Measurements from ENCODE around the gene NHERF2.
A peak's percentile ranks its signal among the peaks of the same experiment; 100 is the strongest.

The NHERF2 gene

GRCh38 chr16:2026461-2027023, at the start of gene NHERF2:
NHERF2 (plus strand) TSS chr16:2026902; CDS start chr16:2027006, 104 bp downstream.
- no peak for DNase-seq

GRCh38 chr16:1976951-1977874, 49.5 kb upstream of the NHERF2 start:
- no peak for DNase-seq

GRCh38 chr16:1977875-1978268, 48.8 kb upstream of the NHERF2 start:
- no peak for DNase-seq

GRCh38 chr16:1978476-1979120, 48.1 kb upstream of the NHERF2 start:
- DNase-seq = no peak

- DNase-seq = peak; percentile 75
These were observed 47.3 kb upstream of the NHERF2 start for GRCh38 chr16:1979271-1980029.

GRCh38 chr16:1980030-1980769, 46.5 kb upstream of the NHERF2 start:
- no peak for DNase-seq

GRCh38 chr16:1980770-1981087, 46.0 kb upstream of the NHERF2 start:
- DNase-seq = no peak

- no peak for DNase-seq
These were observed 45.3 kb upstream of the NHERF2 start, which contains the start of gene NOXO1 for GRCh38 chr16:1981398-1981836. NOXO1 (minus strand) TSS chr16:1981469; CDS start chr16:1981179, 290 bp downstream.

- DNase-seq = peak; percentile 5
These were observed 44.7 kb upstream of the NHERF2 start for GRCh38 chr16:1982013-1982433.

- no peak for DNase-seq
These were observed 43.6 kb upstream of the NHERF2 start for GRCh38 chr16:1982991-1983543.

GRCh38 chr16:1983544-1984346, 43.0 kb upstream of the NHERF2 start, which contains the start of gene GFER:
GFER (plus strand) TSS chr16:1984193; CDS start chr16:1984219, 26 bp downstream.
- DNase-seq = peak; percentile 82

- DNase-seq = no peak
These were observed 42.1 kb upstream of the NHERF2 start for GRCh38 chr16:1984347-1985225.

- DNase-seq = no peak
These were observed 41.1 kb upstream of the NHERF2 start for GRCh38 chr16:1985466-1986150.

- no peak for DNase-seq
These were observed 39.5 kb upstream of the NHERF2 start for GRCh38 chr16:1987198-1987597.

- DNase-seq = no peak
These were observed 37.2 kb upstream of the NHERF2 start, which contains the start of gene SYNGR3 for GRCh38 chr16:1989209-1990100. SYNGR3 (plus strand) TSS chr16:1989970; CDS start chr16:1990103, 133 bp downstream.

- DNase-seq = no peak
These were observed 36.7 kb upstream of the NHERF2 start for GRCh38 chr16:1990101-1990350.

GRCh38 chr16:1990351-1991134, 36.2 kb upstream of the NHERF2 start:
- no peak for DNase-seq
